ENCODE results near the gene CACHD1. TPM values are rescaled to one million over a fixed set of nuclear protein-coding genes. Genes with fewer than 3 reads are reported as not detected.

The CACHD1 gene
- total RNA-seq, 1 experiment from 2014 or later = 29.9 TPM

- no TSS peak for BruUV-seq (replicated peaks)
- TF ChIP-seq TCF7L2 (IDR thresholded peaks at IDR 0.05; ENCODE audit: low read depth, low read length) (no peak), SIN3A (IDR thresholded peaks at IDR 0.05; ENCODE audit: borderline replicate concordance, insufficient read depth, low read depth, low read length) (no peak), REST (IDR thresholded peaks at IDR 0.05; ENCODE audit: insufficient read depth in 1 of 2, low read depth in 2 of 2, low read length in 1 of 2) (no peak), POLR2AphosphoS5 (IDR thresholded peaks at IDR 0.05; ENCODE audit: low read depth, low read length) (no peak), CTCF (IDR thresholded peaks at IDR 0.05) (no peak)
- intact Hi-C loops (cut with micrococcal nuclease; ENCODE audit: unreplicated experiment) (loop anchor here (5.0 kb wide), 1 partner anchor 418 kb away; no protein-coding TSS in a partner anchor), in situ Hi-C loops (cut with HindIII; ENCODE audit: low pct_unique_long_range_greater_than_20kb, low sequenced_read_pairs) (no loop called here)
- Histone ChIP-seq H3K9me3 (ENCODE audit: control insufficient read depth, insufficient read depth, low read depth, low read length) (no peaks in the 10 kb centered on the region), H3K4me3 (ENCODE audit: low read depth in 2 of 2, low read length in 2 of 2) (no peak overlapping the region), H3K36me3 (ENCODE audit: control insufficient read depth, insufficient read depth, low read length) (peaks cover 11% of the 10 kb centered on the region; the same call in 1 of the 2 replicates), H3K4me1 (ENCODE audit: control insufficient read depth, insufficient read depth, low read length) (no peaks in the 10 kb centered on the region), H3K27ac (ENCODE audit: low read length) (no peak overlapping the region), H3K27me3 (ENCODE audit: control insufficient read depth, insufficient read depth, low read length) (no peaks in the 10 kb centered on the region)
- CTCF ChIA-PET = no interaction called here
- DNase-seq (ENCODE audit: low read depth, low spot score) = no peak
- ATAC-seq = no peak
- POLR2A ChIA-PET = interaction anchor here (0.6 kb wide), 1 partner anchor 19 kb away, joined by 3 read pairs; no protein-coding TSS in a partner anchor
These were observed 215.3 kb downstream of the CACHD1 start for GRCh38 chr1:64685217-64685616.

GRCh38 chr1:64685765-64686341 lies 215.9 kb downstream of the CACHD1 start:
- in situ Hi-C loops (cut with HindIII; ENCODE audit: low pct_unique_long_range_greater_than_20kb, low sequenced_read_pairs) = no loop called here
- intact Hi-C loops (cut with micrococcal nuclease; ENCODE audit: unreplicated experiment) = loop anchor here (2.0 to 5.0 kb wide), 2 partner anchors 139 to 419 kb away; no protein-coding TSS in a partner anchor
- TF ChIP-seq POLR2AphosphoS5 (IDR thresholded peaks at IDR 0.05; ENCODE audit: low read depth, low read length) (no peak), TCF7L2 (IDR thresholded peaks at IDR 0.05; ENCODE audit: low read depth, low read length) (no peak), REST (IDR thresholded peaks at IDR 0.05; ENCODE audit: insufficient read depth in 1 of 2, low read depth in 2 of 2, low read length in 1 of 2) (no peak), CTCF (IDR thresholded peaks at IDR 0.05) (no peak), SIN3A (IDR thresholded peaks at IDR 0.05; ENCODE audit: borderline replicate concordance, insufficient read depth, low read depth, low read length) (no peak)
- H3K4me1 ChIP-seq (ENCODE audit: control insufficient read depth, insufficient read depth, low read length) = no peaks in the 10 kb centered on the region
- H3K4me3 ChIP-seq (ENCODE audit: low read depth in 2 of 2, low read length in 2 of 2) = no peak overlapping the region
- no peaks in the 10 kb centered on the region for H3K9me3 ChIP-seq (ENCODE audit: control insufficient read depth, insufficient read depth, low read depth, low read length)
- ChIA-PET POLR2A (interaction anchor here (0.6 kb wide), 1 partner anchor 18 kb away, joined by 3 read pairs; no protein-coding TSS in a partner anchor), CTCF (no interaction called here)
- no peaks in the 10 kb centered on the region for H3K27me3 ChIP-seq (ENCODE audit: control insufficient read depth, insufficient read depth, low read length)
- no peak for ATAC-seq
- H3K27ac ChIP-seq (ENCODE audit: low read length) = no peak overlapping the region
- DNase-seq (ENCODE audit: low read depth, low spot score) = no peak
- BruUV-seq (replicated peaks) = no TSS peak
- H3K36me3 ChIP-seq (ENCODE audit: control insufficient read depth, insufficient read depth, low read length) = peaks cover 9% of the 10 kb centered on the region; the same call in 1 of the 2 replicates
